ENCODE data around the gene ACO1.

DNA sequence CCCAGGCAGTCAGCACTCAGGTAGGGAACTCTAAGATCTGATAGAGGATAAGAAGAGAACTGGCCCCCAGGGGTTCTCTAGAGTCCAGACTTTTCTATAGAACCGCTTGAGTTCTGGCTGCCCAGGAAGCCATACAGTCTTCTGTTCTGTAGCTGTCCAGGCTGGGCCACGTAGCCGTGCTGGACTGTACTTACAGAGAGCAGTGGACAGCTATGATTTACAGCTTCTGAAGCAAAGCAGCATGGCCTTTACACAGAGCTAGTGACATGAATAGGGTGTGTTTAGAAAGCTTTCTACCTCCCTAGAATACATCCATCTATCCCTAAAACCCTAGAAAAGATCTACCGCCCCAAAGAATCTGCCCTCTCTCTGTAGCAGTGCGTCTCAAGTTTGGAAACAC is 57.2 kb downstream of the ACO1 start:
- TF ChIP-seq, protein P1, sequence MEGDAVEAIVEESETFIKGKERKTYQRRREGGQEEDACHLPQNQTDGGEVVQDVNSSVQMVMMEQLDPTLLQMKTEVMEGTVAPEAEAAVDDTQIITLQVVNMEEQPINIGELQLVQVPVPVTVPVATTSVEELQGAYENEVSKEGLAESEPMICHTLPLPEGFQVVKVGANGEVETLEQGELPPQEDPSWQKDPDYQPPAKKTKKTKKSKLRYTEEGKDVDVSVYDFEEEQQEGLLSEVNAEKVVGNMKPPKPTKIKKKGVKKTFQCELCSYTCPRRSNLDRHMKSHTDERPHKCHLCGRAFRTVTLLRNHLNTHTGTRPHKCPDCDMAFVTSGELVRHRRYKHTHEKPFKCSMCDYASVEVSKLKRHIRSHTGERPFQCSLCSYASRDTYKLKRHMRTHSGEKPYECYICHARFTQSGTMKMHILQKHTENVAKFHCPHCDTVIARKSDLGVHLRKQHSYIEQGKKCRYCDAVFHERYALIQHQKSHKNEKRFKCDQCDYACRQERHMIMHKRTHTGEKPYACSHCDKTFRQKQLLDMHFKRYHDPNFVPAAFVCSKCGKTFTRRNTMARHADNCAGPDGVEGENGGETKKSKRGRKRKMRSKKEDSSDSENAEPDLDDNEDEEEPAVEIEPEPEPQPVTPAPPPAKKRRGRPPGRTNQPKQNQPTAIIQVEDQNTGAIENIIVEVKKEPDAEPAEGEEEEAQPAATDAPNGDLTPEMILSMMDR (IDR thresholded peaks at IDR 0.05; ENCODE audit: insufficient read depth, low read depth, low read length) = no peak
- no peak for TF ChIP-seq EZH2 (IDR thresholded peaks at IDR 0.05; ENCODE audit: insufficient read depth, low read length)

Measured in astrocyte (in vitro differentiated cells and primary cell).